Pancreas (tissue), 10 donors: ENCODE measurements around the gene NAT16. TPM values are rescaled to one million over a fixed set of nuclear protein-coding genes. Genes with fewer than 3 reads are reported as not detected.

Source experiments
- ATAC-seq, 4 donors: fragments of 200-7000 bp; cut with Tn5 transposase; one replicate each; pipeline versions ENCODE4 v1.8.0 to v1.9.1; 2020; ENCODE audit warnings: mild to moderate bottlenecking in 4 of 4, moderate library complexity in 4 of 4
- DNase-seq, 6 donors: peaks; one replicate each; pipeline ENCODE4 v3.0.0-alpha.2; 2020
- FAIRE-seq: peaks from 2 replicates; lab custom pipeline; 2012; peaks lifted over from hg19 to GRCh38; lab: Jason Lieb, UNC
- H3K27ac ChIP-seq, 4 donors: fragments of 200-600 bp; sonication (generic); 1 replicate in 3 of 4; 2 replicates in 1 of 4; pipeline versions ENCODE4 v1.5.0 to v1.8.0; 2020
- H3K27me3 ChIP-seq, 4 donors: fragments of 200-600 bp; one replicate each; pipeline ENCODE4 v1.8.0; 2021
- H3K36me3 ChIP-seq, 3 donors: fragments of 200-600 bp; sonication (generic) in 1 of 3; one replicate each; pipeline versions ENCODE4 v1.5.0 to v1.8.0; 2020 to 2021
- H3K4me1 ChIP-seq, 3 donors: fragments of 200-600 bp; one replicate each; pipeline ENCODE4 v1.8.0; 2021
- H3K4me3 ChIP-seq, 4 donors: fragments of 200-600 bp; sonication (generic) in 2 of 4; one replicate each; pipeline versions ENCODE4 v1.5.0 to v1.8.0; 2020 to 2021
- H3K9me3 ChIP-seq, 4 donors: fragments of 200-600 bp; one replicate each; pipeline ENCODE4 v1.8.0; 2021
- CTCF ChIP-seq, 4 donors: fragments of 200-600 bp; sonication (generic) in 3 of 4; IDR thresholded peaks; one replicate each; pipeline versions ENCODE4 v1.5.0 to v1.8.0; 2021; ENCODE audit warnings: antibody characterized with exemption in 4 of 4
- WGBS, 2 donors: extraction: QIAGEN DNeasy Blood & Tissue Kit; methylation state at CpG; one replicate each; pipeline ENCODE4 v1.1.7; 2013; 5-methylcytosine and 5-hydroxymethylcytosine counted together
- intact Hi-C, 3 donors: fragments of 100-400 bp; cut with DNase I; formaldehyde crosslinking; loops; one replicate each; pipeline versions ENCODE4 v1.11.1 to v1.14.2; 2022
- polyA plus RNA-seq, 2 donors: library from polyadenylated mRNA; stranded (reverse); fragments of 200-250 nt; gene quantifications; one replicate each; pipeline ENCODE4 v1.2.3, GENCODE V29; 2013
- total RNA-seq, 6 donors: library from RNA; stranded (reverse); fragmentation: NEBNext Ultra II Directional in 4 of 6; extraction: Animal tissue kit (Norgen Biotek cat#: 25700) in 4 of 6; gene quantifications; one replicate each; pipeline versions ENCODE4 v1.2.1 to v1.2.4, GENCODE V29; 2021 to 2023
- donor health status: healthy with polysubstance abuse.
- donor health status: DM: no; HTN: no; CAD: no; lungs with moderate emphysema.
- donor health status: DM: no; HTN: no; CAD: no.
- donor health status: control.
- donor health status: control.
- donor health status: Bipolar disorder and iron deficiency.
- donor health status: DM: yes; HTN: yes; CAD: no.
- donor health status: DM: no; HTN: no; CAD: no.
- donor health status: DM: no; HTN: no; CAD: no.
- donor health status: DM: yes; HTN: yes; CAD: no.

The NAT16 gene
- total RNA-seq, result 1 to 10 TPM in 1 of 6 donors, under 1 TPM in 4, not detected in 1; 0.19 to 1.3 (median 0.43) TPM
- polyA plus RNA-seq, result 1 to 10 TPM; 1.3 to 3.6 TPM

GRCh38 chr7:101180130-101180755 lies at the start of gene NAT16:
Gene NAT16, minus strand, starts transcription at chr7:101180293. Its CDS starts 5,486 bp downstream, at chr7:101174807.
- FAIRE-seq (no peak), DNase-seq (no peak), ATAC-seq (no peak)
- Histone ChIP-seq H3K9me3 (no peaks in the 10 kb centered on the region), H3K27me3 (peaks cover 0 to 23% (median 9%) of the 10 kb centered on the region in 4 donors), H3K4me1 (peaks cover 0 to 5% (median 0%) of the 10 kb centered on the region in 3 donors), H3K27ac (no peak within 1 kb of the TSS), H3K4me3 (peak within 1 kb of the TSS in 1 of 4 donors; percentile 6), H3K36me3 (no peaks in the 10 kb centered on the region)
- 3 to 4% methylated on average over 30 to 56 of the region's 56 CpGs for WGBS, 2 donors
- TF ChIP-seq CTCF (IDR thresholded peaks at IDR 0.05), result no peak
- intact Hi-C loops, result no loop called here

- DNase-seq (no peak), FAIRE-seq (no peak), ATAC-seq (no peak)
- no peak for TF ChIP-seq CTCF (IDR thresholded peaks at IDR 0.05)
- intact Hi-C loops, result no loop called here
- 90 to 91% methylated on average over 9 of the region's 9 CpGs for WGBS, 2 donors
- Histone ChIP-seq H3K27me3 (no peaks in the 10 kb centered on the region), H3K36me3 (peaks cover 0 to 21% (median 3%) of the 10 kb centered on the region in 3 donors), H3K27ac (no peak overlapping the region), H3K4me3 (no peak overlapping the region), H3K4me1 (peaks cover 0 to 2% (median 0%) of the 10 kb centered on the region in 3 donors), H3K9me3 (no peaks in the 10 kb centered on the region)
Observed at GRCh38 chr7:101226721-101227120, 46.6 kb upstream of the NAT16 start.

GRCh38 chr7:101225650-101226049 lies 45.6 kb upstream of the NAT16 start:
- WGBS, 2 donors, result 95 to 98% methylated on average over 6 of the region's 6 CpGs
- H3K4me3 ChIP-seq, result no peak overlapping the region

GRCh38 chr7:101223528-101223927 lies 43.4 kb upstream of the NAT16 start:
- ATAC-seq (no peak), FAIRE-seq (no peak), DNase-seq (no peak)
- Histone ChIP-seq H3K4me1 (peaks cover 10 to 18% (median 13%) of the 10 kb centered on the region in 3 donors), H3K4me3 (no peak overlapping the region), H3K27me3 (no peaks in the 10 kb centered on the region), H3K27ac (no peak overlapping the region), H3K36me3 (peaks cover 0 to 21% (median 3%) of the 10 kb centered on the region in 3 donors), H3K9me3 (no peaks in the 10 kb centered on the region)
- intact Hi-C loops, result no loop called here
- TF ChIP-seq CTCF (IDR thresholded peaks at IDR 0.05), result no peak
- 97 to 98% methylated on average over 15 of the region's 15 CpGs for WGBS, 2 donors

More at GRCh38 chr7:101225650-101226049, 45.6 kb upstream of the NAT16 start:
- FAIRE-seq (no peak), ATAC-seq (no peak), DNase-seq (no peak)
- TF ChIP-seq CTCF (IDR thresholded peaks at IDR 0.05), result no peak
- Histone ChIP-seq H3K36me3 (peaks cover 0 to 21% (median 3%) of the 10 kb centered on the region in 3 donors), H3K9me3 (no peaks in the 10 kb centered on the region), H3K27ac (no peak overlapping the region), H3K27me3 (no peaks in the 10 kb centered on the region), H3K4me1 (no peaks in the 10 kb centered on the region)
- intact Hi-C loops, result no loop called here

GRCh38 chr7:101222275-101222830 lies 42.3 kb upstream of the NAT16 start:
- Histone ChIP-seq H3K27ac (no peak overlapping the region), H3K4me1 (peaks cover 10 to 19% (median 13%) of the 10 kb centered on the region in 3 donors), H3K9me3 (no peaks in the 10 kb centered on the region), H3K36me3 (peaks cover 0 to 21% (median 3%) of the 10 kb centered on the region in 3 donors), H3K27me3 (no peaks in the 10 kb centered on the region), H3K4me3 (no peak overlapping the region)
- DNase-seq (peak in 1 of 6 donors; percentile 52), ATAC-seq (no peak), FAIRE-seq (no peak)
- intact Hi-C loops, result no loop called here
- 92 to 93% methylated on average over 27 of the region's 27 CpGs for WGBS, 2 donors
- no peak for TF ChIP-seq CTCF (IDR thresholded peaks at IDR 0.05)
